Measurements from ENCODE around the gene PELI2.

PELI2 gene

GRCh38 chr14:56131004-56131864, 13.0 kb downstream of the PELI2 start:
- TF ChIP-seq CTCF (IDR thresholded peaks at IDR 0.05; ENCODE audit: control extremely low read depth, extremely low read depth, low read depth, missing control alignments), result no peak
- no peak for DNase-seq (ENCODE audit: extremely low spot score)
- POLR2A ChIA-PET, result no interaction called here
- CTCF ChIA-PET, result interaction anchor here (0.7 kb wide), 1 partner anchor 21 kb away, joined by 3 read pairs; no protein-coding TSS in a partner anchor

DNA sequence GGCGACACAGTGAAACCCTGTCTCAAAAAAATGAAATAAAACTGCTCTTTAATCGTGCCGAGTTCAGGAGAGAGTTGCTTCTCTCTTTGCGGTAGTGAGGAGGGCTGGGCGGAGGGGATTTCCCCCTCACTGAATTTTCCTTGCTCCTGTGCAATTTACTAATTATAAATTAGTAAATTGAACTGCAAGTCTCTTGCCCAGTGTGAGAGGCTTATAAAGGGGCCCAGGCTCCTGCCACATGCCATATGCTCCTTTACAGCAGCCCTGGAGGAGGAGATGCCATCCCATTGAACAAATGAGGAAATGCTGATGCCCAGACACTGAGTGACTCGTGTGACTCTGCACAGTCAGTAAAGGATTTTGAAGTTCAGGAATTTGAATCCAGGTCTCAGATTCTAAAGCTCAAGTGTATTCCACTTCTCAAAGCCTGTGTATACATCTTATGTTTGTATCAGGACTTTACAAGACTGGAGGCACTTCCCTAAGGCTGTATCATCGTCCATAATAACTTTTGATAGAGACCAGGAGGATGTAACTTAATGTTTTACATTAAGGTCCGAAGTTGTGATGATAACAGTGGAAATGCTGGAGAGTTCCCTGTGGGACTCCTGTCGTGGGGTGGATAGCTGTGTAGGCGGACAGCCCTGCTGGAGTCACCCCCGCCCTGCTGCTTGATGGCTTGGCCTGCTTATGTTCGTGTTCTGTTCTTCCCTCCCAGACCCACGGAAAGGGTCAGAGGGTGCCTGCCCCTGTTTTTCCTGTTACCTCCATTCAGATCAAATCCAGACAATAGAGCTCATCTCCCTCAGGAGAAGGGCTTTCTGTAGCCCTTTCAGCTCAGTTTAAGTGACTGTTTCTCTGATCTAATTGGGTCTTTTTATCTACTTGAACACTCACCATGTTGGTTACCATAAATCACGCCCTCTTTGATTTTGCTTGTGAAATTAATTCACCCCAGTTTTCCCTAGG, 13.9 kb downstream of the PELI2 start:
- no peak for DNase-seq (ENCODE audit: extremely low spot score)
- CTCF ChIA-PET, result interaction anchor here (0.9 kb wide), 1 partner anchor 34 kb away, joined by 3 read pairs; no protein-coding TSS in a partner anchor
- POLR2A ChIA-PET, result no interaction called here

GRCh38 chr14:56133547-56133946, 15.3 kb downstream of the PELI2 start:
- no peak for TF ChIP-seq CTCF (IDR thresholded peaks at IDR 0.05; ENCODE audit: control extremely low read depth, extremely low read depth, low read depth, missing control alignments)
- ChIA-PET CTCF (no interaction called here), POLR2A (no interaction called here)
- DNase-seq (ENCODE audit: extremely low spot score), result no peak

More for the DNA sequence above, 13.9 kb downstream of the PELI2 start:
- TF ChIP-seq CTCF (IDR thresholded peaks at IDR 0.05; ENCODE audit: control extremely low read depth, extremely low read depth, low read depth, missing control alignments), result no peak

DNA sequence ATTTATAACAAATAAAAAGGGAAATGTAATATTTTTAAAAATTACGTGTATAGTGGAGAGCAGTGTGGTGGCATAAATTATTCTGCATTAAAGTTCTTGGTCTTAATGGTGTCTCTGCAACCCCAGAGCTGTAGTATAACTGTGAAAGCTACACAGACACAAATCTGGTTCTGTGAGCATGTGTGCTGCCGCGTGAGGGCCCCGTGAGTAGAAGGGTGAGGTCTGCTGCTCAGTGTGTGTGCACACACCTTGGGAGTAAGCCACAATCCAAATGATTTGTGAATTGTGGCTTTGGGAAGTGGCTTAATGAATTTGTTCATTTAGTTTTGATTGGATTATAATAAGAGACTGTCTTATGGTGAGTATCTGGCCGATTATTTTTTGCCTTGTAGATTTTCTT, 16.8 kb downstream of the PELI2 start:
- CTCF ChIA-PET, result no interaction called here
- TF ChIP-seq CTCF (IDR thresholded peaks at IDR 0.05; ENCODE audit: control extremely low read depth, extremely low read depth, low read depth, missing control alignments), result no peak
- POLR2A ChIA-PET, result no interaction called here
- DNase-seq (ENCODE audit: extremely low spot score), result no peak

- ChIA-PET CTCF (no interaction called here), POLR2A (no interaction called here)
Observed at GRCh38 chr14:56135668-56136067, 17.5 kb downstream of the PELI2 start.

More at GRCh38 chr14:56135668-56136067, 17.5 kb downstream of the PELI2 start:
- no peak for TF ChIP-seq CTCF (IDR thresholded peaks at IDR 0.05; ENCODE audit: control extremely low read depth, extremely low read depth, low read depth, missing control alignments)
- no peak for DNase-seq (ENCODE audit: extremely low spot score)

Measured in GM10248 (cell line).